DOHH2 (cell line): ENCODE measurements around the gene FSTL4.

Source experiments
- H3F3A ChIP-seq: fragments of 200-600 bp; sonication (generic), shearing (Covaris generic); 2 replicates; pipeline ENCODE4 v1.6.0; 2016; ENCODE audit warnings: antibody characterized with exemption, mild to moderate bottlenecking; ENCODE audit not compliant: control insufficient read depth, insufficient read depth
- H3K27ac ChIP-seq: fragments of 200-600 bp; sonication (generic); 2 replicates; pipeline ENCODE4 v1.5.1; 2014; ENCODE audit warnings: low read depth, mild to moderate bottlenecking, low read length, moderate library complexity
- H3K27me3 ChIP-seq: fragments of 200-600 bp; sonication (generic); 2 replicates; pipeline ENCODE4 v1.6.1; 2014; ENCODE audit warnings: mild to moderate bottlenecking, low read length, mixed read lengths; ENCODE audit not compliant: control insufficient read depth
- H3K36me3 ChIP-seq: fragments of 200-600 bp; sonication (generic); 2 replicates; pipeline ENCODE4 v1.6.1; 2014; ENCODE audit warnings: mild to moderate bottlenecking, low read length, moderate library complexity, mixed read lengths; ENCODE audit not compliant: control insufficient read depth
- H3K4me1 ChIP-seq: fragments of 200-600 bp; sonication (generic); 2 replicates; pipeline ENCODE4 v1.6.1; 2014; ENCODE audit warnings: mild to moderate bottlenecking, low read length, mixed read lengths; ENCODE audit not compliant: control insufficient read depth
- H3K4me2 ChIP-seq: fragments of 200-600 bp; sonication (generic); 2 replicates; pipeline ENCODE4 v1.6.0; 2014; ENCODE audit warnings: mild to moderate bottlenecking, low read length, moderate library complexity
- H3K4me3 ChIP-seq: fragments of 200-600 bp; sonication (generic); 2 replicates; pipeline ENCODE4 v1.5.1; 2014; ENCODE audit warnings: mild to moderate bottlenecking, low read length, mixed read lengths
- H3K79me2 ChIP-seq: fragments of 200-600 bp; sonication (generic); 2 replicates; pipeline ENCODE4 v1.6.1; 2014; ENCODE audit warnings: mild to moderate bottlenecking, low read length, mixed read lengths; ENCODE audit not compliant: control insufficient read depth
- H3K9me2 ChIP-seq: fragments of 200-600 bp; sonication (generic); replicated peaks from 2 replicates; pipeline ENCODE4 v1.6.1; 2014; ENCODE audit warnings: mild to moderate bottlenecking, low read length, mixed read lengths; ENCODE audit not compliant: control insufficient read depth
- H3K9me3 ChIP-seq: fragments of 200-600 bp; sonication (generic); 2 replicates; pipeline ENCODE4 v1.6.1; 2014; ENCODE audit warnings: antibody characterized with exemption, low read length, mixed read lengths; ENCODE audit not compliant: control insufficient read depth, insufficient read depth
- H4K20me1 ChIP-seq: fragments of 200-600 bp; sonication (generic); 2 replicates; pipeline ENCODE4 v1.6.0; 2014; ENCODE audit warnings: low read depth, mild to moderate bottlenecking, antibody characterized with exemption, low read length, moderate library complexity; ENCODE audit not compliant: control insufficient read depth, insufficient read depth
- CTCF ChIP-seq: fragments of 200-600 bp; sonication (generic); IDR thresholded peaks from one replicate; pipeline ENCODE4 v1.5.1; 2014; ENCODE audit warnings: antibody characterized with exemption, mild to moderate bottlenecking, low read depth, low read length; ENCODE audit not compliant: poor library complexity, severe bottlenecking
- EZH2phosphoT487 ChIP-seq: fragments of 200-600 bp; sonication (generic); IDR thresholded peaks from 2 replicates; pipeline ENCODE4 v1.6.1; 2017; ENCODE audit warnings: borderline replicate concordance, mild to moderate bottlenecking, antibody characterized with exemption, low read length, moderate library complexity, mixed read lengths

FSTL4 gene

DNA sequence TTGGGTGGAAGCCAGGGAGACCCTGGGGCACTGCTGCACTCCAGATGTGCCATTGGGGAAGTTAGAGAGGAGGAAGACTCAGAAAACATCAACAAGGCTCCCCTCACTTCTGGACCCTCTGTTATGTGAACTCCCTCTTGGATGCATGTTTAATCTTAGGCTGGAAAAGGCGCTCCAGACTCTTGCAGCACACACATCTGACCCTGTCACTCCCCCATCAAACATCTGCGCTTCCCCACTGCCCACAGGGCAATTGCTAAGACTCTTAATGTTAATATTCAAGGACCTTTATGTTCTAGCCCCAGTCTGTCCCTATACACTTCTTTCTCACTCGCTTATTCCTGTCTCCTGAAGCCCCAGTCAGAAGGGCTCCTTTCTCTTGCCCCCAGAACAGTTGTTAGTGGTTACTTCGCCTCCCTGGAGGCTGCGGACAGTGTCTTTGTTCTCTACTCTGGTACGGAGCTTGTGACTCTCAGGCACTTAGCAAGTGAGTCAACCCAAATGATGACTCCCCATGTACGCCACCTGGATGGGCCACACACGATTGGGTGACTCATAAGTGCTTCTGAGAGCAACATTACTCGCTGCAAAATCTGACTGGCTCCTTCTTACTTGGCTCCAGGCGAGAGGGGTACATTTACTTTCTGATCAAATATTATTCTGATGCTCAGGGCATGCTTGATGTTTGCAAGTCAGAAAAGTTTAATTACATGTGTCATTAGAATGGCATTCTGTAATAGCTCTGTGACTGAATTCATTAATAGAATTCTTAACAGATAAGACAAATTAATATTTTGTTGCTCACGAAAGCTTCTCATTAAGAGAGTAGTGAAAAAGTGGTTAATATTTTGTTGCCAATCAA, 366.9 kb downstream of the FSTL4 start:
- Histone ChIP-seq H3K4me3 (no peak overlapping the region), H3K9me3 (no peaks in the 10 kb centered on the region), H3K36me3 (no peaks in the 10 kb centered on the region), H4K20me1 (no peaks in the 10 kb centered on the region), H3K27ac (no peak overlapping the region), H3K79me2 (no peaks in the 10 kb centered on the region), H3F3A (no peaks in the 10 kb centered on the region), H3K27me3 (0 out of 2 replicates have a peak, but pooled peaks cover 7% of the 10 kb centered on the region), H3K4me2 (no peak overlapping the region), H3K9me2 (no peaks in the 10 kb centered on the region), H3K4me1 (no peaks in the 10 kb centered on the region)
- no peak for TF ChIP-seq EZH2phosphoT487
- TF ChIP-seq CTCF = no peak

DNA sequence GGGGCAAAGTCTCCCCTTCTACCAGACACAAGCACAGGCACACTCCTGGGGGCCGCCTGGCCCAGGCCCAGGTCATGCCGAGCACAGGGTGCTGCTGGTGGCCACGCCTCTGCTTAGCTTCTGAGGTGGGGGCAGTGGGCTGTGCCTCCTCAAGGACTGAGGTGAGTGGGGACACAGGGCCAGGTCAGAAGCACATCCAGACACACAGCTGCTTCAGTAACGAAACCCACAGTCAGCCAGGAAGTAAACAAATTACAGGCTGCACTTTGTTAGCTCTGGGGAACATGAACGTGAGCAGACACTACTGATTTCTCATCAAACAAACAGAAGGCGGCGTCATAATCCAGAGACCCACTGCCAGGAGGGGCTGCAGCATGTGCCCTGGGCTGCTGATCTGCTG, 368.1 kb downstream of the FSTL4 start:
- H3K36me3 ChIP-seq = no peaks in the 10 kb centered on the region
- no peaks in the 10 kb centered on the region for H3K79me2 ChIP-seq
- no peak overlapping the region for H3K4me3 ChIP-seq
- 0 out of 2 replicates have a peak, but pooled peaks cover 5% of the 10 kb centered on the region for H3K27me3 ChIP-seq
- TF ChIP-seq EZH2phosphoT487 (no peak), CTCF (no peak)
- no peaks in the 10 kb centered on the region for H3K9me2 ChIP-seq
- no peaks in the 10 kb centered on the region for H3K4me1 ChIP-seq
- no peaks in the 10 kb centered on the region for H3K9me3 ChIP-seq
- no peaks in the 10 kb centered on the region for H4K20me1 ChIP-seq
- no peak overlapping the region for H3K4me2 ChIP-seq
- no peak overlapping the region for H3K27ac ChIP-seq
- no peaks in the 10 kb centered on the region for H3F3A ChIP-seq

- no peak overlapping the region for H3K4me2 ChIP-seq
- no peaks in the 10 kb centered on the region for H3F3A ChIP-seq
- no peak overlapping the region for H3K27ac ChIP-seq
- TF ChIP-seq EZH2phosphoT487 (no peak), CTCF (no peak)
- H3K79me2 ChIP-seq = no peaks in the 10 kb centered on the region
- no peaks in the 10 kb centered on the region for H3K36me3 ChIP-seq
- no peaks in the 10 kb centered on the region for H3K9me3 ChIP-seq
- H3K4me3 ChIP-seq = no peak overlapping the region
- no peaks in the 10 kb centered on the region for H3K4me1 ChIP-seq
- 0 out of 2 replicates have a peak, but pooled peaks cover 5% of the 10 kb centered on the region for H3K27me3 ChIP-seq
- H3K9me2 ChIP-seq = no peaks in the 10 kb centered on the region
- H4K20me1 ChIP-seq = no peaks in the 10 kb centered on the region
These were observed 369.1 kb downstream of the FSTL4 start for GRCh38 chr5:133243196-133243595.
